ENCODE measurements around the gene DUSP28.

DNA sequence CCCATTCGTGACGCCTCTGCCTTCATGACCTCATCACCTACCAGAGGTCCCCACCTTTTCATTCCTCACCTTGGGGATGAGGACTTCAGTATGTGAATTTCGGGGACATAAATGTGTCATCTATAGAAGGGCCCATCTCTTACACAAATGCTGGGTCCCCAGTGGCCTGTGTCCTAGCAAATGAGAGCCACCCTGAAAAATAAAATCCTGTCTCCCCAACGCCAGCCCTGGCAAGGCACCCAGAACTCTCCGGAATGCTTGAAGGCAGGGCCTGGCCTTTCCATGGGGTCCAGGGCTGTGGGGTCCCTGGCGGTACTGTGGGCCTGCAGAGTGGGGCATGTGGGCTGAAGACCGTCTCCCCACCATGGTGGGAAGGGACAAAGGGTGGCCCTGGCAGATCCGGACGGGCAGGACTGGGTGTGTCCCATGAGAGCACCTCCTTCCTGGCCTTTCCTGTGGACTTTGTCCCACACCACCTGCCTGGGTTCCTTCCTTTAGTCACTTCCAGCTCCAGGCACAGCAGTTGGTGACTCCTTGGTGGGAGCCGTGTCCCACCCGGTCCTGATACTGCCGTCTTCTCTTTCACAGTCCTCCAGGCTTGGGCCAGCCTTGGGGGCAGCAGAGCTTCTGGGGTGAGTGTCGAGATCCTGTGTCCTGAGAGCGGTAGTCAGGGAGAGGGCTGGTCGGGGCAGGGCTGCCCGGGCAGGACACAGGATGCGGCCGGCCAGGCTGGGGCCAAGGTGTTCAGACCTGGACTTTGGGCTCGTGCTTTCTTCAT is 45.0 kb downstream of the DUSP28 start:
- TF ChIP-seq, protein P1, sequence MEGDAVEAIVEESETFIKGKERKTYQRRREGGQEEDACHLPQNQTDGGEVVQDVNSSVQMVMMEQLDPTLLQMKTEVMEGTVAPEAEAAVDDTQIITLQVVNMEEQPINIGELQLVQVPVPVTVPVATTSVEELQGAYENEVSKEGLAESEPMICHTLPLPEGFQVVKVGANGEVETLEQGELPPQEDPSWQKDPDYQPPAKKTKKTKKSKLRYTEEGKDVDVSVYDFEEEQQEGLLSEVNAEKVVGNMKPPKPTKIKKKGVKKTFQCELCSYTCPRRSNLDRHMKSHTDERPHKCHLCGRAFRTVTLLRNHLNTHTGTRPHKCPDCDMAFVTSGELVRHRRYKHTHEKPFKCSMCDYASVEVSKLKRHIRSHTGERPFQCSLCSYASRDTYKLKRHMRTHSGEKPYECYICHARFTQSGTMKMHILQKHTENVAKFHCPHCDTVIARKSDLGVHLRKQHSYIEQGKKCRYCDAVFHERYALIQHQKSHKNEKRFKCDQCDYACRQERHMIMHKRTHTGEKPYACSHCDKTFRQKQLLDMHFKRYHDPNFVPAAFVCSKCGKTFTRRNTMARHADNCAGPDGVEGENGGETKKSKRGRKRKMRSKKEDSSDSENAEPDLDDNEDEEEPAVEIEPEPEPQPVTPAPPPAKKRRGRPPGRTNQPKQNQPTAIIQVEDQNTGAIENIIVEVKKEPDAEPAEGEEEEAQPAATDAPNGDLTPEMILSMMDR (IDR thresholded peaks at IDR 0.05) = no peak
- TF ChIP-seq POLR2A (IDR thresholded peaks at IDR 0.05) = no peak

All from gastroesophageal sphincter (tissue), 3 donors.